DMS114 treated with DMSO at 0.1 percent for 48 hours (cell line): ENCODE results near the gene CYP26B1.

Experiments used
- DNase-seq: peaks from one replicate; lab custom pipeline; 2025; ENCODE audit not compliant: unreplicated experiment; lab: John Stamatoyannopoulos, UW

CYP26B1 gene

DNA sequence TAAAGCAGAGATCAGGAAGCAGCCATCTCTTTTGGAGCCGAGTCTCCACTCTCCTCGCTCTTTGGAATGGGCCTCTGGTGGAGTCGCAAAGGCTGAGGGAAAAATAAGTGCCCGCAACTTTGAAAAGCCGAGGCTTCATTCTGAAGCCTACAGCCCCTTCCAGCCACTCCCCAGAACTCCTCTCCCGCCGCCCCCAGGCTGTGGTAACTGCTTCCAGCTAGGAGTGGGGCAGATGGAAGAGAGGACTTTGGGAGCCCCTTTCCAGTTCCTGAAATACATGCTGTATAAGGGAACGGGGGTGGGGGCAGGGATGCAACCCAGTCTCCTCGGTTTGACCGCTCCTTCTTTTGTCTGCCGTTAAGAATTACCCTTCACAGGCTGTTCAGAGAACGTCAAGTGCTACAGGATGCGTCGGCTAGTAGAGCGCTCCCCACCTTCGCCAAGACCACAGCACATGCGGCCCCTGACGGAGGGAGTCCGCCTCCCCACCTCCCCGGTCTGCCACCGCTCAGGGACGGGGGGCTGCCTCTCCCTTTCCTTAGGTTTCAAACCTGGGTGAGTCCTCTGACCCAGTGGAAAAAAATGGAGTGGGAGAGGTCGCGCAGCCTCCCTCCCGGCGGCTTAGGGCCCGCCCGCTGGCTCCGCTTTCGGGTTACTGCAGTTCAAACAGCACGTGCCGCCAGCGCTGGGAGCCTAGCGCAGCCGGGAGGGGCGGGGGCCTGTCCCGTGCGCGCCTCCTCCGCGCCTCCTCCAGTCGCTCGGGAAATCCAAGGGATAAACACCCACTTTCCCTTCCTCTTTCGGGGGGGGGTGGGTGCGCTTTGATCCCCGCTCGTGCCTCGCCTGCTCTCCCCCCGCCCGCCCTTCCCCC is 4.9 kb downstream of the CYP26B1 start:
- DNase-seq: no peak

DNA sequence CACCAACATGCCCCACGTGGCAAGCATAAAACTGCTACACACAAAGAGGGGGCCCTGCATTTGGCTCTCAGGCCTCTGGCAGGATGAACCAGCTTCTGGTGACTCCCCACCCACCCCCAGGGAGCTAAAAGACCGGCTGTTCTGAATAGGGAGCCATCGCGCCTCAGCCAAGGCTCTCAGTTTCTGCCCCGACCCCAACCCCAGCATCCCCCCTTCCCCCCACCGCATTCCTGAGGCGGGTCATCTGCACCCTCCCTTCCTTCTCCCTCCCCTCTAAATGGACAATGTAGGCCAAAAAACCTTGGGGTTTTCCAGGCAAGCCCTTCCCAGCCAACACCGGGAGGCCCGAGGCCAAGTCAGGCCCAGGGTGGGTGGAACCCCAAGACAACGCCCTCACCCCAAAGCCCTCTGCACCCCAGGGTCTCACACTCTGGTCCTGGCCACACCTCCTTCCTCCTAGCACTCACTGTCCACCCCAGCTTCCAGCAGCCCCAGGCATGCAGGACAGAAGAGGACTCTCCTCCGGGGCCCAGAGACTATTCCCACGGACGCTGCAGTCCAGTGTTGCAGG is 5.7 kb downstream of the CYP26B1 start:
- DNase-seq: no peak

DNA sequence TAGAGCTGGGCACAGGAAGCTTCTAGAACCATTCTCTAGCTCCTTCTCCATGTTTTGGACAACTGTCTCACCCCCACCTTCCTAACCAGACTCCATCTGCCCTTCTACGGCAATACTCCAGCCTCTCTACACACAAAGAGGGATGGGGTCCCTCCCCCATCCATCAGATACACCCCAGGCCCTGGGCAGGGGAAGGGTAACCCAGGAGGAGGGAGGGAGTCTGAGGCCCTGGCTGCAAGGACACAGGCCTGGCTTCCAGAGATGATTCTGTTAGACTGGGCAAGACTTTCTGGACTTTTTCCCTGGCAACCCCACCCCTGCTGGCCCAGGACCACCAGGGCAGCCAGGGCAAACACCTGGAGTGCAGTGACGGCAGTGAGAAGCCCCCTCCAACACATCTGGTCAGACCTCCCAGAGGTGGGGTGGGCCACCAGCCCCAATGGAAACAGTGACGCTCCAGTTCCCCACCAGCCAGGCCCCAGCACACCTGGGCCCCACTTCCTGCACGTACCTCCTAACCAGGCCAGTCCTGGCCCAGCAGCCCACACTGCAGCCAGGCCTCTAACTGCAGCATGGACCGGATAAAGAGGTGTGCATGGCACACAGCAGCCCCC is 6.5 kb downstream of the CYP26B1 start:
- no peak for DNase-seq

DNA sequence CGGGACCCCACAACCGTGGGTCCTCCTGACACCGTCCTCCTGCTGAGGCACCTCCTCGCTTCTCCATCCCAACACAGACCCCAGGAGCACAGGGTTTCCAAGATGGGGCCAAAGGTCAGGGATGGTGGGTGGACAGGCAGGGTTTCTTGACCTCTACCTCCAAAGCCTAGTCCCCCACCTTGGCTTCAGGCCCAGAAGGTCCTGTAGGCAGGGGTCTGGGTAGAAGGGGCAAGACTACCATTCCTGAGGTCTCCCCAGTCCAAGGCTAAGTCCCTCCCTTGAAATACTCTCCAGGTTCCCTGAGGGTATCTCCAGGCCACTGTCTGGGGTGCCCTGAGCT is 7.1 kb downstream of the CYP26B1 start:
- no peak for DNase-seq

DNA sequence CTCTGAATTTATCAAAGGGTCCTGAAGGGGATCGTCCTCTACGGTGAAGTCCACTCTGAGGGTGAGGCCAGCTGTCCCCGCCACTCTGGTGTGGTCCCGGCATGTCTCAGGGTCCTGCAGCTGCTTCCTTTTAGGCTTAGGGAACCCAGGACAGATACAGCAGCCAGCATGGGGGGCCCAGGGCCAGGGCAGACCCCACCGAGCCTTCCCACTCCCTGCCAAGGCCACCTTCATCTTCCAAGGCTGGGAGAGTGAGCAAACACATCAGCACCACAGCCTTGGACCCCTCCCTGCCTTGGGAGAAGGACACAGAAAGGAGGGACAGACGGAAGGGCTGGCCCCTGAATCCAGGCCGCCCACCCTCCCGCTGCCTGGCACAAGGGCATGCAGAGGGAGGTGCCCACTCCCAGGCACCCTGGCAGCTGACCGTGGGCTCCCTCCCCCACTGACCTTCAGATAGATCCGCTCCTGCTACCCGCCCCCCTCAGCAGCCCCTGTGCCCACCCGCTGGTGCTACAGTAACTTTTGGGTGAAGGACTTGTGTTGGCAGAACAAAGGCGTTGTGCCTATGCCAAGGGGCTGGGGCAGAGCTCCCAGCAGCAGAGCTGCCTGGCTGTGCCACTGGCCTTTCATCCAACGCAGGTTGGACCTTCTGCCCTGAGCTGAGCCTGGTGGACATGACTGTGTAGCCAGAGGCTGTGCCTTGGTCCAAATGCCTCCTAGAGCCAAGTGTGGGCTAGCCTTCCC is 7.6 kb downstream of the CYP26B1 start:
- DNase-seq: no peak

DNA sequence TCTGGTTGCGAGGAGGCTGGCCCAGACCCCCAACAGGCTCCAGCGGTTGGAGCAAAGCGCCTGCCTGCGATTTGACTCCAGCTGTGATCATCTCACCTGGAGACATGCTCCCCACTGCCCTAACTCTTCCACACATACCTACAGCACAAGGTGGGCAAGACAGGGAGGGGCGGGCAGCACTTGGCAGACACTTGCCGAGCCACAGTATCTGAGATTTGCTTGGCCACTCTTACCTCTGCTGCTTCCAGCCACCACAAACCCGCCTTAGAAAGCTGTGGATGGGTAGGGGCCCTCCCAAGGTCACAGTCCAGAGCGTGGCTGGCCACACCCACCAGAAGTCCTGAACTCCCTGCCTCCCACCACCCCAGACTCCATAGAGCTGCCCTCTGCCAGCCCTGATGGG is 8.2 kb downstream of the CYP26B1 start:
- no peak for DNase-seq

DNA sequence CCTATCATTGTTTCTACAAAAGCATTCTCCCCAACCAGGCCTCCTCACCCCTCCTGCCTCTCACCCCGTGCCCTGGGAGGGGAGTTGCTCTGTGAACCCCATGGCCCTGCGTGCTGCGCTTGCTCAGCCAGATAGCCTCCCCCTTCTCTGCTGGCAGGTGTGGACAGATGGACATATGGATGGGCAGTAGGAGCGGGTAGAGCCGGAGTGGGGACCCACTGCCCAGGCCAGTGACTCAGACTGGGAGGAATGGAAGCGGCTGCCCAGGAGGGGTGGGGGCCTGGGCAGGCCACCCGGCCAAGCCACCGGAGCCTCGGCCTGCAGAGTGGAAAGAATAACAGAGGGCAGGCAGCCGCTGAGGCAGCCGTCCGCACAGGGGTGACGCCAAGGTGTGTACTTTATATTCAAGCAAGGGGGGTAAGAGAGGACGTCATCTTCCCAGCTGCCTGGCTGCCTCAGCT is 8.7 kb downstream of the CYP26B1 start:
- no peak for DNase-seq

DNA sequence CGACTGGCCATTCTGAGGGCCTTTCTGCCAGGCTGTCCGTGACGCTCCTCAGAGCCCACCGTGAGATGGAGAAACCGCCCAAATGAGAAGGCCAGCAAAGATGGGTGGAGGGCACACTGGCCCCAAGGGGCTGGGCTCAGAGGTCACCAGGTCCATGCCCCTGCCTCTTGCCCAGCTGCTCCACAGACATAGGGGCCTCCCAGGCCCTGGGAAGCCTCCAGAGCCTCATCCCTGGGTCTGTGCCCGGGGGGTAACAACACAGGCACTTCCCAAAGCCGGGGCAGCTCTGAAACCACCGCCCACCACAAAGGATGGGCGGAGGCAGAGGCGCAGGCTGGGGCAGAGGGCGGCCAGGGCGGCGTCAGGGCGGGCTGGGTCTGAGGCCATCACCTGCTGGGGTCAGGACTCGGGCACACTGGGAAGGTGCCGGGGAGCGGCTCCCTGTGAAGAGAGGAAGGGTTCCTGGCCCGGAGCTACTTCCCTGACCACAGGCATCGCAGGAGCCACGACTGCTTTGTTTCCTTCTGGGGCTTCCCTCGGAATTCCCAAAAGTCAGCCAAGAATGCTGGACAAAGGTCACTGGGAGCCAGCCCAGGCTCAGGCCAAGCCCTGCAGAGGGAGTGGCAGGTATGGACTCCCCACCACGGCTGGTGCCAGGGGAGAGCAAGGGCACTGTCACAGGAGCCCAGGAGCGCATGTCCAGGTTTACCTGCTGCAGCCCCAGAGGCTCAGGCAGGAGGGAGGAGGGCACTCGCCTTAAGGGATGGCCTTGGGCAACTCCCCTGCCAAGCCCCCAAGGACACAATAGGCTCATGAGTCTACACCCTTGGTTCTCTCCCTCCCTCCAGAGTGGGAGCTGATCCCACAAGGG is 9.4 kb downstream of the CYP26B1 start:
- no peak for DNase-seq

DNA sequence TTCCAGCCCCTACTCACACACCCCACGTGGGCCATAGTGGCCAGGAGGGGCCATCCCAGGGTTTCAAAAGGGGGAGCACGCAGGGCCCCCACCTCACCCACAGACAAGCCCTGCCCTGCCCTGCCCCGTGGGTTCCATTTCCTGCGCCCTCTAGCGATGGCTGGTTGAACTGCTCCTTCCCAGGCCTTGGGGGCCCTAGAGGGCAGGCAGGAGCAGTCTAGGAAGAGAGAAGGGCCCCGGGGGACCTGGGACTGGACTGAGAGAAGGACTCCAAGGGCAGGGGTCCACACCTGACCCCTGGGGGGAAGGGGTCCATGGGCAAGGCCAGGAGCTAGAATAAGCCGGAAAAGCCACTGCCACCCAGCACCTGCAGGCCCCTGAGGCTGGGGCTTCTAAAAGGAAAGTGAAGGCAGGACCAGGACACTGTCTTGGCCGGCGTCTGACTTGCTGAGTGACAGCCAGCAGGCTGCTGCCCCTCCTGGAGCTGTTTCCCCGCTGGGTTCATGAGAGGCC is 10.1 kb downstream of the CYP26B1 start:
- peak; percentile 16 for DNase-seq

DNA sequence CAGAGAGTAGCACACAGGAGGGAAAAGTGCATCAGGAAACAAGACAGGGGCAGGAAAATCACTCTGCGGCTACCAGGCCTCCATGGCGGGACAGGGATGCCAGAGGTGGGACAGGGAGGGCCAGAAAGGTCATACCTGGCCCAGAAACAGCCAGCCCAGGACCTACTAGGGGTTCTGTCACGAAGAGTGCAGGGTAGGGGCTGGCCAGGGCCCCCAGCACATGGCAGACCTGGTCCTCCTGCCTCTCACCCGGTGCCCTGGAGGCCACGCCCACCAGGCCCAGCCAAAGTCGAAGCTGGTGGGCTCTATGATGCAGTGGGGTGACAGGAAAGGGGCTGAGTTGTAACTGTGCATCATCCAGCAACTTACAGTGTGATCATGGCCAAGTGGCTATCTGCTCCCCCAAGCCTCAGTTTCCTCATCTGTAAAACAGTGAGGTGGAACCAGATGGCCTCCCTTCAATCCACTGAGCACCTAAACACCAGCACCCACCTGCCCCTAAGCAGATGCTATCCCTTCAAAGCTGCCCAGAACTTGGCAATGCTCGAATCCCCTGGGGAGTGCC is 10.6 kb downstream of the CYP26B1 start:
- DNase-seq: no peak

DNA sequence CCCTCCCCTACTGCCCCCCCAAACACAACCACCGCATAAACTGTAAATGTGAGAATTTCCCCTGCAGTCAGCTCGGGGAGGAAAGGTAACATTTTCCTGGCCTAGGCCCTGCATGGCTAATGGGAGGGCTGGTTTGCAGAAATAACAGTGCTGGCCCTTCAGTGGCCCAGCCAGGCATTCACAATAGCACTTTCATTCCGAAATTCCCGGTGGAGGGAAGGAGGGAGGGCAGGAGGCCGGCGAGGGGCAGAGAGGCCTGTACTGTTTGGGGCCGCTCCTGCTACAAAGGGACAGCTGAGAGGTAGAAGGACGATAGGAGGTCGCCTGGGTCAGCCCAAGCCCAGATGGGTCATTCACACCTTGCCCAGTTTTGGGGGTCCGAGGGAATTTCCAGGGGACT is 11.3 kb downstream of the CYP26B1 start:
- DNase-seq: no peak

DNA sequence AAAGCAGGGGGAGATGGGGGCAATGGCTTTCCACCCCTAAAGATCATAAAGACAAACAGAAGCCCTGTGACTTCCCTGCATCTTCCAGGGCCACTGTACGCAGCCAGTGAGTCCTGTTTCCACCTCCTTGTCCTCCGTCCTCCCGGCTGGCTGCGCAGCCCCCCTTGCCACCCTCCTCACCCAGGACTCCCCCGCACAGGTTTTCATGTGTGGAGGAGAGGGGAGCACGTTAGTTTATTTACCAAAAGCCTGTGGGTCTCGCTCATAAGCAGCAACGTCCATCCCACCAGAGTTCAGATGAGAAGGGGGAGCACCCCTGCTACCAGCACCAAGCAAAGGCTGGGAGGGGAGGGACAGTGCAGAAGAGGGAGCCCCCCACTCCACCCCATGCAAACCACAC is 11.7 kb downstream of the CYP26B1 start:
- DNase-seq: no peak

DNA sequence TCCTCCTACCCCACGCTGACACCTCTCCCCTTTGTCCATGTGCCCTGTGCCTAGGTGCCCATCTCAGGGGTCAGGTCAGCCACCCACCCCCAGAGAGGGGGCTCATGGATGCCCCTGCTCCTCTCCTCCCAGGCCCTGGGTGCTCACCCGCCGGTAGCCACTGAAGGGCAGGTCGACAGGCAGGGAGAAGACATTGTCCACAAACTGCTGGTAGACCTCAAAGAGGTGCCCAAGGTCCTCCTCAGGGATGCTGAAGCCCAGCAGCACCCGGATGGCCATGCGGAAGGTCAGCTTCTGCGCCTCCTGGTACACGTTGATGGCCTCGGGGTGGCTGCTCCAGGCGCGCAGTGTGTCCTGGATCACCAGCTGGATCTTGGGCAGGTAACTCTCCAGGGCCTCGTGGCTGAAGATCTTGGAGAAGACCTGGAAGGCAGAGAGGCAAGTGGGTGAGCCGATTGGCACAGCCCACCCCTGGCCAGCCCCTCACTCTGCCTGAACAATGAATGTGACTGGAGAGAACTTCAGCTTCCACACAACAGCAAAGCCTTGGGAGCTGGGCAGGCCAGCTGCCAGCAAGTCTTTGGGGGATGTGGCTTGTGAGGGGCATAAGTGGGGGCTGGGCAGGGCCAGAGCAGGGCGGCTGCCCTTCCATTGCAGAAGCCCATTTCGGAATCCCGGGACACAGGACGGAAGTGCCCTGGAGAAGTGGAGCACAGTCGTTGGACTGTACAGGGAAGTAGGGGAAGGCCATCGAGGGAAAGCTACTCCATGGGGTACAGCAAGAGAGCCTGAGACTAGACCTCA is 12.5 kb downstream of the CYP26B1 start:
- no peak for DNase-seq

DNA sequence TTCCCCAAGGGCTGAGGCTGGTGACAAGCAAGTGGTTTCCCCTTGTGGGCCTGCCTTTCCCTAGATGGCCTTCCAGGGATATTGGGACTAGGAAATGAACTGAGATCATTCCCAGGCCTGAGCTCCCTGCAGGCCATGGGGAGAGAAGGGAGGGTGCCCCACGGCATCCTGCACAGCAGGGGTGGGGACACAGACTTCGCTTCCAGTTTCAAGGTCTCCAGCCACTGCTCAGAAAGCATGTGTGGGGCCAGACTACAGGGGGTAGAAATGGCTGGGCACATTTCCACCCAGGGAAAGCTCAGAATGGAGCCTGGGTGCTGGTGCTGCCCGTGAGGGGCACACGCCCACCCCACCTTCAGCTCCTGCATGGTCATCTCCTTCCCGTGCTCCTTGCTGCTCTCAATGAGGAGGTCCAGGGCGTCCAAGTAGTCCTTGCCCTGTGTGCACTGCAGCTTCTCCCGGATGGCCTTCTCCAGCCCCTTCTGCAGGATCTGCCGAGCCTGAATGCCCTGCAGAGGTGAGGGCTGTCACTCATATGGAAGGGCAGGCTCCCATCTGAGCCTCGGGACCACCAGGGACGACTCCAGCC is 13.2 kb downstream of the CYP26B1 start:
- DNase-seq: no peak

DNA sequence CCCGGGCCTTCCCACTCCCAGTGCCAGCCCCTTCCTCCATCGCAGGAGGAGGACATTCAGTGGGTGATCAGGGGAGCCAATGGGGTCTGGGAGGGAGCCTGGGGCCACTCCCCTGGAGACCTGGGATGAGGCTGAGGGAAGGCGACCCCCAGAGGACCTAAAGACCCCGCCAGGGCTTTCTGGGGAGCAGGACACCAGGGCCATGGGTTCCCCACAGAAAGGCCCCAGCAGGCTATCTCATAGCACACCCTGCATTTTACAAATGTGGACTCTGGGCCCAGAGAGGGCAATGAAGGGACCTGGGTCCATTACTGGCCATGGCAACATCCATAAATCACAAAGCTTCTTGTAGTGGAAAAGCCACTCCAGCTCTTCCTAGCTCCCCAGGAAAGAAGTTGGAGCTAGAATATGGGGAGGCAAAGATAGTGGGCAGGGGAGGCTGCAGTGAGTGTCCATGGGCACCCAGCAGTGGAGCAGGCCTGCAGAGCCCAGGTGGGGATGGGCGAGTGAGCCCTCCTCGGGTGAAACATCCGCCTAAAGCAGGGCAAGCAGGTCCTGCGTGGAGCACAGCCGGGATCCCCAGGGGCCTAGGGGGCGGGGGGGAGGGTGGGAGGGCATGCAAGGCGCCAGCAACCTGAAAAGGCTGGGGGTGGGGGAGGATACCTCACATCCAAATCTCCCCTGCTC is 13.8 kb downstream of the CYP26B1 start:
- no peak for DNase-seq

DNA sequence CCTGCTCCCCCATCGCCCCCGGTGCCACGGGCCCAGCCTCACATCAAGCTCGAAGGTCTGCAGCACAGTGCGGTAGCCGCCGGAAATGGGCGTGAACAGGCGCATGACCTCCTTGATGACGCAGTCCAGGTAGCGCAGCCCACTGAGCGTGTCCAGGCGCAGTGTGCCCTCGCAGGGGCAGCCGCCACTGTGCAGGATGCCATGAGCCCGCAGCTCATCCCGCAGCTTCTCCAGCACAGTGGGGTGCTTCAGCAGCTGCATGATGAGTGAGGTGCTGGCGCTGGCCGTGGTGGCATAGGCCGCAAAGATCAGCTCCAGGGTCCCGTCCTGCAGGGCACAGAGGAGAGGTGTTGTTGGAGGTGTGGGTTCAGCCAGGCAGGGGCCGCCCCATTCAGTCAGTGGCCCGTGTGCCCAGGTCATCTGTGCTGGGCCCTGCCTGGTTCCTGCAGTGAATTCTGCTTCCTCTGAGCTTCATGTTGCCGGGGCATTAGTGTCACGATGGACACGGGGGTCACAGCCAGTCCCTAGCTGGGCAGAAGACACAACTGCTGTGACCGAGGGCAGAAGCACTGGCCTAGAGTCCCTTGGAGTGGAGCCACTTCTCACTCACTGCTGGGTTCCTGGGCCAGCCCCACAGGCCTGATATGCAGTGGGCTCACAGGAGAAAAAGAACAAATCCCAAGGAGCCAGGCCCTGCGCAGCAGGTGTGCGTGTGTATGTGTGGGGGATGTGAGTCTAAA is 14.5 kb downstream of the CYP26B1 start:
- no peak for DNase-seq

DNA sequence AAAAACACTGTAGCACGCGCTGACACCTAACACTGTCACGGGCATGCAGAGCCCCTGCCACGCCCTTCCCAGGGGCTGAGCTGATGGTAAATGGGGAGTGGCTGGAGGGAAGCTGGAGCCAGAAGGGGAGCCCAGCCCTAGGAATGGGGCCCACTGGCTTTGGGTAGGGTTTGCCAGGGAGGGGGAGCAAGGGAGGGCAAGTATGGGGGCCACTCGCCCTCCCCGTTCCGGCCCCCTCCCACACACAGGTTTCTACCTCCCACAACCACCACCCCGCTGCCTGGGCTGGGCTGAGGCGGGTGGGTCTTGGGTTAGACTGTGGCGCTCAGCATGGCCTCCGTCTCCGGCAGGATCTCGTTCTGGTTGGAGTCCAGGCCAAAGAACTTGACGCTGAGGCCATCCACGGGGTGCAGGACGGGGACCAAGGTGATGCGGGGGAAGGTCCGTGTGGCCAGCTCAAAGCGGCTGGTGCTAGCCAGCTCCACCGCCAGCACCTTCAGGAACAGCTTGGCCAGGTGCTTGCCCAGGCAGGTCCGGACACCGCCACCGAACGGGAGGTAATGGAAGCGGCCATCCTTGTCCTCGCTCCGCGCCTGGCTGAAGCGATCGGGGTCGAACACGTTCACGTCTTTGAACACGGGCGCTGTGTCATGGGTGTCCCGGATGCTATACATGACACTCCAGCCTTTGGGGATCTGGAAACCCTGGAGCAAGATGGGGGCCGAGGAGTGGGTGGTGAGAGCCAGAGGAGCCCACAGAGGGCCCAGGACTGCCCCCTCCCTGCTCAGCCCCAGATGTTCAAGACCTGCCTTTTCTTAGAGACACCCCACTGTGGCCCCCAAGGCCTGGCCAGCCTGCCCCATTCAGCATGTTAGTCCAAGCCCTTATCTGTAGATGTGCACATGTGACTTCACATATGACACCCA is 15.5 kb downstream of the CYP26B1 start:
- no peak for DNase-seq
